Adrenal gland (tissue), 12 donors: ENCODE measurements around the gene PITPNB. TPM values are rescaled to one million over a fixed set of nuclear protein-coding genes. Genes with fewer than 3 reads are reported as not detected.

Experiments
- DNase-seq, 7 donors: peaks; one replicate each; pipeline ENCODE4 v3.0.0-alpha.2; 2019 to 2020
- H3K27ac ChIP-seq, 5 donors: fragments of 200-600 bp; sonication (generic) in 4 of 5; 1 replicate in 3 of 5; 2 replicates in 2 of 5; pipeline versions ENCODE4 v1.5.1 to v1.8.0; 2016 to 2020; ENCODE audit warnings: mild to moderate bottlenecking in 1 of 5
- H3K27me3 ChIP-seq: fragments of 200-600 bp; 2 replicates; pipeline ENCODE4 v1.8.0; 2021
- H3K36me3 ChIP-seq, 2 donors: fragments of 200-600 bp; replicated peaks in 1 of 2; 1 replicate in 1 of 2; 2 replicates in 1 of 2; pipeline versions ENCODE4 v1.5.1 to v1.8.0; 2018 to 2022
- H3K4me1 ChIP-seq, 2 donors: fragments of 200-600 bp; replicated peaks in 1 of 2; 1 replicate in 1 of 2; 2 replicates in 1 of 2; pipeline versions ENCODE4 v1.5.1 to v1.8.0; 2018 to 2021
- H3K4me3 ChIP-seq, 4 donors: fragments of 200-600 bp; sonication (generic) in 3 of 4; one replicate each; pipeline ENCODE4 v1.5.1; 2016 to 2018
- H3K9me3 ChIP-seq, 3 donors: fragments of 200-600 bp; sonication (generic) in 1 of 3; replicated peaks in 1 of 3; 1 replicate in 2 of 3; 2 replicates in 1 of 3; pipeline versions ENCODE4 v1.5.1 to v1.8.0; 2016 to 2021
- POLR2A ChIP-seq, 2 donors: fragments of 450-650 bp; IDR thresholded peaks; one replicate each; pipeline ENCODE4 v1.6.1; 2017; ENCODE audit warnings: antibody characterized with exemption in 2 of 2, mild to moderate bottlenecking in 2 of 2, moderate library complexity in 1 of 2
- WGBS, 4 donors: extraction: QIAGEN DNeasy Blood & Tissue Kit in 2 of 4; methylation state at CpG; one replicate each; pipeline versions ENCODE4 v1.1.5 to v1.1.7; 2013 to 2017; 5-methylcytosine and 5-hydroxymethylcytosine counted together
- intact Hi-C, 2 donors: fragments of 100-400 bp; cut with DNase I; formaldehyde crosslinking; loops; one replicate each; pipeline versions ENCODE4 v1.14.1 to v1.15.0; 2022 to 2023
- polyA plus RNA-seq, 3 donors: library from polyadenylated mRNA; stranded (reverse); fragments of 200-250 nt in 2 of 3; fragments of 350-450 nt in 1 of 3; fragmentation: Illumina TruSeq in 1 of 3; extraction: RNeasy Lipid Tissue Mini Kit (QIAGEN cat#74804) in 1 of 3; gene quantifications; one replicate each; pipeline ENCODE4 v1.2.3, GENCODE V29; 2013 to 2014
- total RNA-seq, 9 donors: library from RNA; depleted of rRNA in 4 of 9; stranded (reverse); fragments of >200 nt in 4 of 9; fragments of 120-200 nt in 1 of 9; fragmentation: NEBNext Ultra II Directional in 1 of 9; extraction: Animal tissue kit (Norgen Biotek cat#: 25700) in 1 of 9; gene quantifications; one replicate each; pipeline versions ENCODE4 v1.1.0 to v1.2.4, GENCODE V29; 2013 to 2023
- TF ChIP-seq, protein P1 (sequence below), 6 experiments: fragments of 450-650 bp in 4 of 6; fragments of 200-600 bp in 2 of 6; sonication (generic) in 1 of 6; IDR thresholded peaks; 1 replicate in 5 of 6; 2 replicates in 1 of 6; pipeline versions ENCODE4 v1.5.1 to v1.8.0; 2016 to 2021; ENCODE audit warnings: antibody characterized with exemption in 6 of 6, mild to moderate bottlenecking in 2 of 6, moderate library complexity in 1 of 6
- donor health status: healthy with polysubstance abuse.
- donor health status: Bipolar disorder and iron deficiency.
- donor health status: DM: yes; HTN: yes; CAD: no.
- donor health status: DM: no; HTN: no; CAD: no.
- donor health status: DM: no; HTN: no; CAD: no.
- donor health status: DM: yes; HTN: yes; CAD: no.

The PITPNB gene
- total and polyA plus RNA-seq, 12 donors, result 16.8 to 69.0 (median 27.6) TPM

DNA sequence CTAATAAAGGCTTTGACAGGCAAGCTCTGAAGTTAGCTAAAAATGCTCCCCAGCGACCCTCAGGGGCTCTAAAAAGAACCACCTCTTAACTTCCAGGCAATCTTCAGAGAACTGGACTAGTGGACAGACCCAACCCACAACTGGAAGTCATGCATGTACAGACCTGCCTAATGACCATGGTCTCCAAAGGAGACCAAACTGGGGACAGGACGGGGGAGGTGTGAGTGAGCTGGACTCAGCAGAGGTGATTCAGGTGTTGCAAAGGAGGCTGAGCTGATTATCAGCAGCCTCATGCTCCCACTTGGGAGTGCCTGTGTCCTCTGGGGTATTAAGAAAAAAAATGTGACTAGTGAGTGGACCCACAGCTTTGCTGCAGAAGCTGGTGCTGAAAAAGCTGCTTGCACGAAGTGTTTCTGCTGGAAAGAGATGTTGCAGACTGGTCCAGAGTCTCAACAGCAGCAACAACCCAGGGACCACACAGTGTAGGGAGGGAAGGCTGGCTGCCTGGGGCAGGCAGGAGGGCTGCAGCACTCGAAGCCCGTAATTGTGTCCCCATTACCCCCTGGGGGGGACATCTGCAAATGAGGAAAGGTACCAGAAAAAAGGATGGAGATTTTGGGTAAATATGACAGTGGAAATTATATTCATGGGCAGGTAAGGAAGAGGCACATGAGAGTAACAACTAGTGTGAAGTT, 35.3 kb downstream of the PITPNB start:
- WGBS, 4 donors, result 85 to 91% (median 89%) methylated on average over 5 of the region's 5 CpGs
- no peak overlapping the region for H3K27ac ChIP-seq
- H3K4me3 ChIP-seq, result no peak overlapping the region
- H3K27me3 ChIP-seq, result no peaks in the 10 kb centered on the region
- H3K36me3 ChIP-seq, result peaks cover 0 to 13% of the 10 kb centered on the region in 2 donors
- TF ChIP-seq POLR2A (IDR thresholded peaks at IDR 0.05), result no peak
- TF ChIP-seq, protein P1, sequence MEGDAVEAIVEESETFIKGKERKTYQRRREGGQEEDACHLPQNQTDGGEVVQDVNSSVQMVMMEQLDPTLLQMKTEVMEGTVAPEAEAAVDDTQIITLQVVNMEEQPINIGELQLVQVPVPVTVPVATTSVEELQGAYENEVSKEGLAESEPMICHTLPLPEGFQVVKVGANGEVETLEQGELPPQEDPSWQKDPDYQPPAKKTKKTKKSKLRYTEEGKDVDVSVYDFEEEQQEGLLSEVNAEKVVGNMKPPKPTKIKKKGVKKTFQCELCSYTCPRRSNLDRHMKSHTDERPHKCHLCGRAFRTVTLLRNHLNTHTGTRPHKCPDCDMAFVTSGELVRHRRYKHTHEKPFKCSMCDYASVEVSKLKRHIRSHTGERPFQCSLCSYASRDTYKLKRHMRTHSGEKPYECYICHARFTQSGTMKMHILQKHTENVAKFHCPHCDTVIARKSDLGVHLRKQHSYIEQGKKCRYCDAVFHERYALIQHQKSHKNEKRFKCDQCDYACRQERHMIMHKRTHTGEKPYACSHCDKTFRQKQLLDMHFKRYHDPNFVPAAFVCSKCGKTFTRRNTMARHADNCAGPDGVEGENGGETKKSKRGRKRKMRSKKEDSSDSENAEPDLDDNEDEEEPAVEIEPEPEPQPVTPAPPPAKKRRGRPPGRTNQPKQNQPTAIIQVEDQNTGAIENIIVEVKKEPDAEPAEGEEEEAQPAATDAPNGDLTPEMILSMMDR (IDR thresholded peaks at IDR 0.05), result no peak
- H3K4me1 ChIP-seq, result peaks cover 12 to 33% of the 10 kb centered on the region in 2 donors
- H3K9me3 ChIP-seq, result no peaks in the 10 kb centered on the region
- no peak for DNase-seq
- intact Hi-C loops, result no loop called here

- DNase-seq, result no peak
- H3K27ac ChIP-seq, result no peak overlapping the region
- intact Hi-C loops, result no loop called here
- H3K4me3 ChIP-seq, result no peak overlapping the region
- 76 to 82% (median 77%) methylated on average over 6 of the region's 6 CpGs for WGBS, 4 donors
- TF ChIP-seq, protein P1 (IDR thresholded peaks at IDR 0.05), result no peak
- no peak for TF ChIP-seq POLR2A (IDR thresholded peaks at IDR 0.05)
- peaks cover 0 to 9% of the 10 kb centered on the region in 2 donors for H3K36me3 ChIP-seq
- H3K4me1 ChIP-seq, result peaks cover 12 to 41% of the 10 kb centered on the region in 2 donors
- no peaks in the 10 kb centered on the region for H3K9me3 ChIP-seq
- H3K27me3 ChIP-seq, result no peaks in the 10 kb centered on the region
These were observed 36.4 kb downstream of the PITPNB start for GRCh38 chr22:27882507-27883290.

DNA sequence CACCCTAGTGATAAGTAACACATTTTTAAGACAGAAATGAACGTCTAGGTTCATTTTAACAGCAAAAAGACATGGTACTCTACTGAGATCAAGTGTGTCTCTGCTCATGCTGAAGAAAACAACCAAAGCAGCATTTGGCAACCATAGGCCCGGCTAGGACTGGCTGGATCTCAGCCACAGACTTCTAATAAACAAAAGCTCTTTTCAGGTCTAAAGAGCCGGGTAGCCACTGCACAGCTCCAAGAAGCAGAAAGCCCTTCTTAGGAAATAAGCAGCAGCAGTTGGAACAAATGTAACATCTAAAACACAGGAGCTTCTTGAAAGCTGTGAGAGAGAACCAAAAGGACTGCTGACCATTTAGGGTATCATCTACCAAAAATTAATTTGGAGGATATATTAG, 37.6 kb downstream of the PITPNB start:
- Histone ChIP-seq H3K4me1 (peaks cover 6 to 45% of the 10 kb centered on the region in 2 donors), H3K27me3 (no peaks in the 10 kb centered on the region), H3K27ac (peak overlapping the region in 1 of 5 donors; percentile 63), H3K4me3 (no peak overlapping the region), H3K9me3 (no peaks in the 10 kb centered on the region), H3K36me3 (peaks cover 0 to 9% of the 10 kb centered on the region in 2 donors)
- peak in 2 of 7 donors; percentile 25 to 67 for DNase-seq
- TF ChIP-seq, protein P1 (IDR thresholded peaks at IDR 0.05), result no peak
- TF ChIP-seq POLR2A (IDR thresholded peaks at IDR 0.05), result no peak
- intact Hi-C loops, result loop anchor here in 1 of 2 donors (2.0 kb wide), 1 partner anchor 129 kb away; no protein-coding TSS in a partner anchor
- whole genome bisulfite sequencing, 4 donors, result 35 to 43% (median 37%) methylated on average over 3 of the region's 3 CpGs

- DNase-seq, result peak in 6 of 7 donors; percentile 34 to 72 (median 60)
- intact Hi-C loops, result loop anchor here in 1 of 2 donors (2.0 kb wide), 1 partner anchor 130 kb away; no protein-coding TSS in a partner anchor
- no peaks in the 10 kb centered on the region for H3K9me3 ChIP-seq
These were observed 38.2 kb downstream of the PITPNB start for GRCh38 chr22:27880778-27881394.

More at GRCh38 chr22:27880778-27881394, 38.2 kb downstream of the PITPNB start:
- 19 to 29% (median 23%) methylated on average over 6 of the region's 6 CpGs for WGBS, 4 donors
- no peaks in the 10 kb centered on the region for H3K27me3 ChIP-seq
- no peak for TF ChIP-seq POLR2A (IDR thresholded peaks at IDR 0.05)
- TF ChIP-seq, protein P1 (IDR thresholded peaks at IDR 0.05), result peak; percentile 71 to 86 (median 79)
- H3K36me3 ChIP-seq, result peaks cover 0 to 9% of the 10 kb centered on the region in 2 donors
- peak overlapping the region in 2 of 5 donors; percentile 15 to 63 for H3K27ac ChIP-seq
- peaks cover 3 to 42% of the 10 kb centered on the region in 2 donors for H3K4me1 ChIP-seq
- no peak overlapping the region for H3K4me3 ChIP-seq
